Vagina (tissue), 2 donors: ENCODE data around the gene CDH13. TPM values are rescaled to one million over a fixed set of nuclear protein-coding genes. Genes with fewer than 3 reads are reported as not detected.

ENCODE experiments used
- DNase-seq, 2 donors: peaks; one replicate each; pipeline ENCODE4 v3.0.0-alpha.2; 2017; ENCODE audit errors: extremely low spot score in 2 of 2
- H3K27ac ChIP-seq: fragments of 200-600 bp; sonication (generic); one replicate; pipeline ENCODE4 v1.5.1; 2019
- H3K27me3 ChIP-seq: fragments of 200-600 bp; sonication (generic); one replicate; pipeline ENCODE4 v1.5.1; 2019
- H3K36me3 ChIP-seq, 2 donors: fragments of 200-600 bp; sonication (generic); one replicate each; pipeline ENCODE4 v1.5.1; 2017 to 2019
- H3K4me1 ChIP-seq: fragments of 200-600 bp; sonication (generic); one replicate; pipeline ENCODE4 v1.5.1; 2019
- H3K4me3 ChIP-seq, 2 donors: fragments of 200-600 bp; sonication (generic); 1 replicate in 1 of 2; 2 replicates in 1 of 2; pipeline ENCODE4 v1.5.1; 2016 to 2019
- H3K9me3 ChIP-seq: fragments of 200-600 bp; sonication (generic); one replicate; pipeline ENCODE4 v1.5.1; 2019
- POLR2A ChIP-seq, 2 donors: fragments of 450-650 bp; IDR thresholded peaks; one replicate each; pipeline ENCODE4 v1.6.1; 2017; ENCODE audit warnings: antibody characterized with exemption in 2 of 2, mild to moderate bottlenecking in 2 of 2, moderate library complexity in 2 of 2
- POLR2AphosphoS5 ChIP-seq, 2 donors: sonication (generic); formaldehyde crosslinking; IDR thresholded peaks; one replicate each; pipeline ENCODE4 v1.9.0; 2017; ENCODE audit warnings: antibody characterized with exemption in 2 of 2, mild to moderate bottlenecking in 2 of 2, low read depth in 1 of 2; ENCODE audit not compliant: insufficient read depth in 1 of 2
- intact Hi-C: fragments of 100-400 bp; cut with DNase I; formaldehyde crosslinking; loops from one replicate; pipeline ENCODE4 v1.15.1; 2023
- total RNA-seq: library from RNA; depleted of rRNA; stranded (reverse); fragments of >200 nt; gene quantifications from one replicate; pipeline ENCODE4 v1.2.3, GENCODE V29; 2016
- TF ChIP-seq, protein P1 (sequence below), 3 experiments: fragments of 450-650 bp in 2 of 3; fragments of 200-600 bp in 1 of 3; sonication (generic) in 1 of 3; IDR thresholded peaks; one replicate each; pipeline ENCODE4 v1.5.1; 2017 to 2019; ENCODE audit warnings: antibody characterized with exemption in 3 of 3, mild to moderate bottlenecking in 2 of 3, moderate library complexity in 2 of 3

The CDH13 gene
- total RNA-seq, 1 donor from 2014 or later: 123 TPM

DNA sequence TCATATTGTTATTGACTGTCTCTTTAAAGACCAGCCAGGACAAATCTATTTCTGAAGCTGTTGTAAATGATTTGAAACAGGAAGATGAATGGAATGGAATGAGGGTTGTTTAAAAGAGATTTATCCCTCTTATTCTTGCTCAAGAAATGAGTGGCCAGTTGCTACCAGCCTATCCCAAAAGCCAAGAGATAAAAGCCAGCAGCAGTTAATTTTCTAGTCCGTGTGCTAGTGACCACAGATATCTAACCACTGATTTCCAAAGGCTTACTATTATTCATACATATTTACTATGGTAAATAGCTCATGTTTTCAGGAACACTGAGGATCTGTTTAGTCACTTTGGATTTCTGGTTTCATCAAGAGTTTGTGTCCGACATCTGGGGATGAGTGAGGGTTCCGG is 105.7 kb downstream of the CDH13 start:
- no peak for TF ChIP-seq POLR2A (IDR thresholded peaks at IDR 0.05)
- TF ChIP-seq, protein P1, sequence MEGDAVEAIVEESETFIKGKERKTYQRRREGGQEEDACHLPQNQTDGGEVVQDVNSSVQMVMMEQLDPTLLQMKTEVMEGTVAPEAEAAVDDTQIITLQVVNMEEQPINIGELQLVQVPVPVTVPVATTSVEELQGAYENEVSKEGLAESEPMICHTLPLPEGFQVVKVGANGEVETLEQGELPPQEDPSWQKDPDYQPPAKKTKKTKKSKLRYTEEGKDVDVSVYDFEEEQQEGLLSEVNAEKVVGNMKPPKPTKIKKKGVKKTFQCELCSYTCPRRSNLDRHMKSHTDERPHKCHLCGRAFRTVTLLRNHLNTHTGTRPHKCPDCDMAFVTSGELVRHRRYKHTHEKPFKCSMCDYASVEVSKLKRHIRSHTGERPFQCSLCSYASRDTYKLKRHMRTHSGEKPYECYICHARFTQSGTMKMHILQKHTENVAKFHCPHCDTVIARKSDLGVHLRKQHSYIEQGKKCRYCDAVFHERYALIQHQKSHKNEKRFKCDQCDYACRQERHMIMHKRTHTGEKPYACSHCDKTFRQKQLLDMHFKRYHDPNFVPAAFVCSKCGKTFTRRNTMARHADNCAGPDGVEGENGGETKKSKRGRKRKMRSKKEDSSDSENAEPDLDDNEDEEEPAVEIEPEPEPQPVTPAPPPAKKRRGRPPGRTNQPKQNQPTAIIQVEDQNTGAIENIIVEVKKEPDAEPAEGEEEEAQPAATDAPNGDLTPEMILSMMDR (IDR thresholded peaks at IDR 0.05): no peak
- no peak for TF ChIP-seq POLR2AphosphoS5 (IDR thresholded peaks at IDR 0.05; ENCODE audit: insufficient read depth in 1 of 2, low read depth in 1 of 2)
- peaks cover 14% of the 10 kb centered on the region for H3K4me1 ChIP-seq
- intact Hi-C loops: no loop called here

DNA sequence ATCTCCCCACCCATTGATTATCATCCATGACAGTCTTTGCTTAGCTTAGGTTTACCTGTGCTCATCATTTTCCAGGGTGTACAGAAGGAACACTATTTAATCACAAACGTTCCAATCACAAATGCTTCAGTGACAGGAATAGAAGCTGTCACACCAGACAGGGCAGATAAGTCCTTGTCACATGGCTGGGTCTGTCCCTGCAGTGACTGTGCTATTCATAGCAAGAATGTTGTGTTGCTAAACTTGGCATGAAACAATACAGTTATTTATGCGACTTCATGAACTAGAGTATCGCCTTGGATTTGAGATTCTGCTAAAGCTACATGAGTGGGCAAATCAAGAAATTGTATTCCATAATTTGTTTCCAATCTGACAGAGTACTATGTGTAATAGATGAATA is 108.4 kb downstream of the CDH13 start:
- H3K4me1 ChIP-seq: peaks cover 14% of the 10 kb centered on the region
- H3K36me3 ChIP-seq: no peaks in the 10 kb centered on the region
- H3K9me3 ChIP-seq: no peaks in the 10 kb centered on the region
- no peak for DNase-seq
- TF ChIP-seq POLR2AphosphoS5 (IDR thresholded peaks at IDR 0.05; ENCODE audit: insufficient read depth in 1 of 2, low read depth in 1 of 2) (no peak), POLR2A (IDR thresholded peaks at IDR 0.05) (no peak)
- TF ChIP-seq, protein P1 (IDR thresholded peaks at IDR 0.05): no peak
- no peak overlapping the region for H3K4me3 ChIP-seq
- no peaks in the 10 kb centered on the region for H3K27me3 ChIP-seq
- H3K27ac ChIP-seq: no peak overlapping the region
- intact Hi-C loops: no loop called here

More for the DNA sequence above, 105.7 kb downstream of the CDH13 start:
- Histone ChIP-seq H3K9me3 (no peaks in the 10 kb centered on the region), H3K36me3 (no peaks in the 10 kb centered on the region), H3K4me3 (no peak overlapping the region), H3K27me3 (no peaks in the 10 kb centered on the region), H3K27ac (no peak overlapping the region)
- no peak for DNase-seq

DNA sequence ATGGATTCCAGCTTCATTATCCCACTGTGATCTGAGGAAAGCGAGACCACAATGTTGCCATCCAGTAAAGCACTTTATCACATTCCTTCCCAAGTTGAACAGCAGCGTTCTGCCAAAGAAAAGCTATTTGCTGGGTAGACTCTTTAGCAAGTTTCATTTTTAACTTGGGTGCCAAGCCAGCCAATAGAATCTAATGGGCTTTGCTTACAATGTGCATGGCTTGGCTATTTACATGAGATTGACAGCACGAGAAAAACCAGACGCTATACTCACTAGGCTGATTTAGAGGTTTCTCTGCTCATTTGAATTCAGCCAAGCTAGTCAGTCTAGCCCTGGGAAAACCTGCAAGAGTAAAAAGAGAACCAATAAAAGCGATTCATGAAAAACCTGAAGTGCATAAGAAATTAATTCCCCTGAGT is 108.9 kb downstream of the CDH13 start:
- H3K27me3 ChIP-seq: no peaks in the 10 kb centered on the region
- H3K9me3 ChIP-seq: no peaks in the 10 kb centered on the region
- H3K36me3 ChIP-seq: no peaks in the 10 kb centered on the region
- H3K4me1 ChIP-seq: peaks cover 14% of the 10 kb centered on the region
- no peak for TF ChIP-seq POLR2AphosphoS5 (IDR thresholded peaks at IDR 0.05; ENCODE audit: insufficient read depth in 1 of 2, low read depth in 1 of 2)
- TF ChIP-seq, protein P1 (IDR thresholded peaks at IDR 0.05): no peak
- TF ChIP-seq POLR2A (IDR thresholded peaks at IDR 0.05): no peak
- no peak overlapping the region for H3K4me3 ChIP-seq
- no peak overlapping the region for H3K27ac ChIP-seq
- DNase-seq: no peak
- intact Hi-C loops: no loop called here

DNA sequence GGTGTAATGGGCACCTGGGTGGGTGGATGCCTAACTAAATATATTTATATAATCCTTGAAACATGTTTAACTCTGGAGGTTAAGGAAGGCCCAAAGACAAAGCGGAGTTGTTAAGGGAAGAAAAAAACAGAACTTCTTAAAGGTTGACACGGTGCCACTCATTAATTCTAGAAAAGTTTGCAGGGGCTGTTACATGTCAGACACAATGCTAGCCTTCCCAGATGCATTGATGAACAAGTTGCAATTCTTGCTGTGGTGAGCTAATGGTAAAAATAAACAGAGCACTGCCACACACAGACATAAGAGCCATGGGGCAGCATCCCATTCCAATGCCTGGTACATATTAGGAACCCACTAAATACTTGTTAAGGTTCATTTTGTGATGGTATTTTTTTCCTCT is 109.5 kb downstream of the CDH13 start:
- H3K4me1 ChIP-seq: peaks cover 14% of the 10 kb centered on the region
- intact Hi-C loops: no loop called here

DNA sequence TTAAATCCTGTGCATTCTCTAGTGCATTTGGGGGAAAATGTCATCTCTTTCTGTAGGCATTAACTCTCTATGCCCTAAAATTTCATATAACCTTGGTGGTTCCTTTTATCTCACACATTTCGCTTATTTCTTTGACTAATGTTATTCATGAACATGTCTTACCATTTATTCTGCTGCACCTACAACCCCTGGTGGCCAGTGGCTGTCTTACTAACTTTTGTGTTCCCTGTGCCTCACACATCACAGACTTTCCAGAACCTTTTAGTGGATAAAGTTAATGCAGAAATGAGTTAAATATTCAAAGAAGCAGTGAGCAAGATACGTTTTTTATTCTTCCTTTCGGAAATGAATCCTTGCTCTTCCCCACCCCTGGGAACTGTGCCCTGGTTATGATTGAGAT is 111.9 kb downstream of the CDH13 start:
- DNase-seq: no peak
- intact Hi-C loops: no loop called here
- Histone ChIP-seq H3K27me3 (no peaks in the 10 kb centered on the region), H3K4me1 (peaks cover 14% of the 10 kb centered on the region), H3K36me3 (no peaks in the 10 kb centered on the region), H3K4me3 (no peak overlapping the region), H3K9me3 (no peaks in the 10 kb centered on the region), H3K27ac (no peak overlapping the region)
- TF ChIP-seq, protein P1 (IDR thresholded peaks at IDR 0.05): no peak
- TF ChIP-seq POLR2A (IDR thresholded peaks at IDR 0.05) (no peak), POLR2AphosphoS5 (IDR thresholded peaks at IDR 0.05; ENCODE audit: insufficient read depth in 1 of 2, low read depth in 1 of 2) (no peak)

More for the DNA sequence above, 109.5 kb downstream of the CDH13 start:
- no peak overlapping the region for H3K4me3 ChIP-seq
- TF ChIP-seq POLR2A (IDR thresholded peaks at IDR 0.05): no peak
- TF ChIP-seq, protein P1 (IDR thresholded peaks at IDR 0.05): no peak
- no peak for TF ChIP-seq POLR2AphosphoS5 (IDR thresholded peaks at IDR 0.05; ENCODE audit: insufficient read depth in 1 of 2, low read depth in 1 of 2)
- no peaks in the 10 kb centered on the region for H3K9me3 ChIP-seq
- DNase-seq: no peak
- H3K36me3 ChIP-seq: no peaks in the 10 kb centered on the region
- H3K27me3 ChIP-seq: no peaks in the 10 kb centered on the region
- no peak overlapping the region for H3K27ac ChIP-seq
